GM12874 (cell line): Measurements from ENCODE around the gene GABBR2.

Experiments used
- TF ChIP-seq, protein P1 (sequence below): IDR thresholded peaks from 2 replicates; pipeline ENCODE4 v1.5.1; 2011; ENCODE audit warnings: low read depth, mild to moderate bottlenecking, control low read depth, low read length, moderate library complexity; ENCODE audit not compliant: insufficient read depth

The GABBR2 gene

DNA sequence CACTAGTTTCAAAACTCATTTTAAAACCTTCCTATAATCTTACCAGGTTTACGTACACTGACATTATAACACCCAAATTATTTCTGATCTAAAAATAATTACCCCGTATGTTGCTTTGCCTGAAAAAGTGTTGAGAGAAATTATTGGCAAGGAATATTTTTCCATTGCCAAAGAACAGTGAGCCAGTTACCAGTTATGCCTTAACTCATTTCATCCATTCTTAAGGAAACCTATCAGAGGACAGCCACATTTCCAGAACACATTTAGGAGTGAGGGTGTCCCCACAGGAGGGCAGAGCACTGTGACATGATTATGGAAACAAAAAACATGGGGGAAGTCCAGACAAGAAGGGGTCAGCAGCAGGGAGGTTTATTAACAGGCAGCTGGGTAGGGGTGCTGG is 52.2 kb downstream of the GABBR2 start:
- TF ChIP-seq, protein P1, sequence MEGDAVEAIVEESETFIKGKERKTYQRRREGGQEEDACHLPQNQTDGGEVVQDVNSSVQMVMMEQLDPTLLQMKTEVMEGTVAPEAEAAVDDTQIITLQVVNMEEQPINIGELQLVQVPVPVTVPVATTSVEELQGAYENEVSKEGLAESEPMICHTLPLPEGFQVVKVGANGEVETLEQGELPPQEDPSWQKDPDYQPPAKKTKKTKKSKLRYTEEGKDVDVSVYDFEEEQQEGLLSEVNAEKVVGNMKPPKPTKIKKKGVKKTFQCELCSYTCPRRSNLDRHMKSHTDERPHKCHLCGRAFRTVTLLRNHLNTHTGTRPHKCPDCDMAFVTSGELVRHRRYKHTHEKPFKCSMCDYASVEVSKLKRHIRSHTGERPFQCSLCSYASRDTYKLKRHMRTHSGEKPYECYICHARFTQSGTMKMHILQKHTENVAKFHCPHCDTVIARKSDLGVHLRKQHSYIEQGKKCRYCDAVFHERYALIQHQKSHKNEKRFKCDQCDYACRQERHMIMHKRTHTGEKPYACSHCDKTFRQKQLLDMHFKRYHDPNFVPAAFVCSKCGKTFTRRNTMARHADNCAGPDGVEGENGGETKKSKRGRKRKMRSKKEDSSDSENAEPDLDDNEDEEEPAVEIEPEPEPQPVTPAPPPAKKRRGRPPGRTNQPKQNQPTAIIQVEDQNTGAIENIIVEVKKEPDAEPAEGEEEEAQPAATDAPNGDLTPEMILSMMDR, result no peak

DNA sequence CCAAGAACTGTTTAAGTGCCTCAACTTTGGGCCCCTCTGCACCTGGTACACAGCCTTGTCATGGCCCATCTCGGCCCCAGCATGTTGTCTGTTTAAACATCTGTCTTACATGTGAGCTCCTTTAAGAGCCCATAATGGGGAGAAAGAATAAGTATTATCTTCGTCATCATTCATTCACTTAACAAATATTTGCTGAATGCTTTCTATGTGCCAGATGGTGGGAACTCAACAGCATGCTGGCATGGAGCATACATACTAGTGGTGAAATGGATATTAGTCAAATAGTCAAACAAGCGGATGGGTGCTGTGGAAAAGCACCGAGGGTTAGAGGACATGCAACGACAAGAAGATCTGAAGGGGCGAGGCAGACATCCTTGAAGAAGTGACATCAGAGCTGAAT is 54.5 kb downstream of the GABBR2 start:
- TF ChIP-seq, protein P1, result no peak

DNA sequence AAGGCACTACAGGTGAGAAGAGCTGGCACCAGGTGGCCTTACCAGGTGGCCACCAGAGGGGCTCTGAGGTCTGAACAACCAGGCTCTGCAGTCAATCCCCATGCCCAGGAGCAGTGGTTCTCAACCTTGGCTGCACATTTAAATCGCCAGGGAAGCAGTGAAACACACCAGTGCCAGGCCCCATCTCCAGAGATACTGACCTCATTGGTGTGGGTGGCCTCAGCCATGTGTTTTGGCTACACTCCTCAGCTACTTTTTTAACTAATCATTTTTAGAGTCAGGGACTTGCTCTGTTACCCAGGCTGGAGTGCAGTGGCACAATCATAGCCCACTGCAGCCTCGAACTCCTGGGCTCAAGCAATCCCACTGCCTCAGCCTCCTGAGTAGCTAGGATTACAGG is 56.0 kb downstream of the GABBR2 start:
- TF ChIP-seq, protein P1, result no peak

DNA sequence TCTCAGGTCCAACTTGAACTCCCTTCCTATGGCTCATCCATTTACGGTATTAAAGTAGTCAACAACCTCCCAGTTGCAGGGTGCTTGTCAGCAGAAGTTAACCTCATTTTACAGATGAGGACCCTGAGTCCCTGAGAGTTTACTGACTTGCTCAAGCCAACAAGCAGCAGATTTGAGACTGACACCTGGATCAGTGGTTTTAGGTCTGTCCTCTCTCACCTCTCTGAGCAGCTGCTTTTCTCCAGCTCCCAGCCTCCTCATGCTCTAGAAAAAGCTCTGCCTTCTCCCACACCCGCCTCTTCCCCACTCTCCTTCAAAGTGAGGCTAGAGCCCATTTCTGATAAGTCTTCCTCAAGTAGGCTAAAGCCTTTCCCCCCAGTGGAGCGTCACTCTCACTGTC is 56.4 kb downstream of the GABBR2 start:
- TF ChIP-seq, protein P1, result no peak

DNA sequence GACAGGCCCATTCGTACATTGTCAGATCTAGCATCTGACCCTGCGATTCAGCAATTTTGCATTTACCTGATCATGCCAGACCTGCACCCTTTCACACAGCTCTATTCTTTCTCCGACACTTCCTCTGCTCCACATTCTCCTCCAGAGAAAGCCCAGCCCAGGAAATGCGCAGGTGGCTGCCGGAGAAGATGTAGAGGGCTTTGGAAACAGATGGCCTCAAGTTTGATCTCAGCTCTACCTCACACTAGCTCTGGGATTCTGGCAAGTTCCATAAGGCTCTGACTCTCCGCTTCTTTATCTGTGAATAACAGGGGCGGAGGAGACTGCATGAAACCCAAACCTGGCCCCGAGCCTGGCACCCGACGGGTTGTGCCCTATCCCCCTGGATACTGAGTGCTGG is 61.5 kb downstream of the GABBR2 start:
- TF ChIP-seq, protein P1, result no peak

DNA sequence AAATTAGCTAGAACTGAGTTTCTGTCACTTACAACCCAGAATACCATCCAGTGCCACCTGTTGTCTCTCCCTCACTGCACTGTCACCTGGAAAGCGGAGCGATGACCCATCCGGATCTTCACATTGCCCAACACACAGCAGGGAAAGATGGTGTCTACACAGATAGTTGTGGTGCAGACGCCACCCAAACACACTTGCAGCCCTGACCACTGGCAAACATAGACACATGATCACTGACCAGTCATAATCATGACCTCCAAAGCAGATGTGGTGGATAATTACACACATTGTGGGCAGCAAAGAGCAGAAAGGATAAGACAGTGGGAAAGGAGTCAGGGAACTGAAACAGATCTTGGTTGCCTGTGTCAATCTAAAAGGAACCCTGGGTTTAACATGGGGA is 64.7 kb downstream of the GABBR2 start:
- TF ChIP-seq, protein P1, result no peak

DNA sequence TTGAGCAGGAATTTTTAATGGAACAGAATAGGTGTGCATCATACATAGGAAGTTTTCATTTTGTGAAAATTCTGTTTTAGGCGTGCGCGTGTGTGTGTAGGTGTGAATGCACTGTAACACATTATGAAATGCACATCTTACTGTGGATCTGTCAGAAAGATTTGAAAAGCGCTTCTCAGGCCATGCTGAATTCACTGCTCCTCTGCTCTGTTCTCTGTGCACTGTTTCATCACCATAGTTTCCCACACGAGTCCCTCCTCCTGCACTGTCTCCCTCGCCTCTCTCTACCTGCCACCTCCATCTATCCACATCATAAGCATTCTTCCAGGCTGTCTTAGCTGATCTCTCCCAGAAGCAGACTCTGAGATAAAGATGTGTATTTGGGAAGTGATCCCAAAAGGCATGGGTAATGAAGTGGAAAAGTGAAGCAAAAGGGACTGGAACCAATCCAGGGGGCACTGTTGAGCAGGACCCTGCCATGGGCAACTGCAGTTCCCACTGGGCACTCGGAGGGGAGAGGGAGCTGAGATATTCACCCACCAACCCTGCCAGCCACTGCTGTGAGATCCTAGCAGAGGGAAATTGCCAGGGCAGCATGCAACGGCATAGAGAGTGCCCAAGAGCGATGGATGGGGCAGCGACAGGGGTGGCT is 65.9 kb downstream of the GABBR2 start:
- TF ChIP-seq, protein P1, result no peak

DNA sequence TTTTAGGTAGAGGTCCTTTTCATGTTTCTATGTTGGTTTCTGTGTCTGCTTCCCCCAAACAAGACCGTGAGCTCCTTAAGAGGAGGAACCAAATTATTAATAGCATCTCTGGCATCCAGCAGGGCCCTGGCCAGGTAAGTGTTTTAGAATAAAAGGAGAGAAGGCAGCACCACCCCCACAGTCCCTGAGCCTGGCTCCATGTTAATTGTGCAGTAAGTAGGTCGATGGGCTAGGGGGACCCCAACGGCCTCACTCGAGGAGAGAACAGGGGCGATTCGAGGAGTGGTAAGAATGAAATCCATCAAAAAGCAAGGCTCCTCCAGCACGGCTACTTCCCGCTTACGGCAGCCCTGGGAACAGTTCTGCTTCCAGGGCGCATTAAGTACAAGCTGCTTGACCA is 67.0 kb downstream of the GABBR2 start:
- TF ChIP-seq, protein P1, result no peak
